22Rv1 (cell line): Measurements from ENCODE around the gene DHX38.

Source experiments
- ZFX ChIP-seq: fragments of 450-650 bp; IDR thresholded peaks from 2 replicates; pipeline ENCODE4 v1.6.1; 2017; ENCODE audit warnings: antibody characterized with exemption, borderline replicate concordance
- TF ChIP-seq, protein P1 (sequence below): fragments of 450-650 bp; IDR thresholded peaks from 2 replicates; pipeline ENCODE4 v1.5.1; 2017; ENCODE audit warnings: mild to moderate bottlenecking

DNA sequence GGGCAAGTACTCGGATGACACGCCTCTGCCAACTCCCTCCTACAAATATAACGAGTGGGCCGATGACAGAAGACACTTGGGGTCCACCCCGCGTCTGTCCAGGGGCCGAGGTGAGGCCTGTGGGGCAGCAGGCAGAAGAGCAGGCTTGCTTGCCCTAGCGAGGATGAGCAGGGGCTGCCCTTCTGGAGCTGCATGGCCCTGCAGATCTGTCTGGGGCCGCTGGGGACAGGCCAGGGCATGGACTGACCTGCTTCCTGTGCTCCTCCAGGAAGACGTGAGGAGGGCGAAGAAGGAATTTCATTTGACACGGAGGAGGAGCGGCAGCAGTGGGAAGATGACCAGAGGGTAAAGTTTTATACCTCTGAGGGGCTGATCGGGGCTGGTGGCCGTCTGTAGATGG, 5.3 kb downstream of the DHX38 start:
- TF ChIP-seq, protein P1, sequence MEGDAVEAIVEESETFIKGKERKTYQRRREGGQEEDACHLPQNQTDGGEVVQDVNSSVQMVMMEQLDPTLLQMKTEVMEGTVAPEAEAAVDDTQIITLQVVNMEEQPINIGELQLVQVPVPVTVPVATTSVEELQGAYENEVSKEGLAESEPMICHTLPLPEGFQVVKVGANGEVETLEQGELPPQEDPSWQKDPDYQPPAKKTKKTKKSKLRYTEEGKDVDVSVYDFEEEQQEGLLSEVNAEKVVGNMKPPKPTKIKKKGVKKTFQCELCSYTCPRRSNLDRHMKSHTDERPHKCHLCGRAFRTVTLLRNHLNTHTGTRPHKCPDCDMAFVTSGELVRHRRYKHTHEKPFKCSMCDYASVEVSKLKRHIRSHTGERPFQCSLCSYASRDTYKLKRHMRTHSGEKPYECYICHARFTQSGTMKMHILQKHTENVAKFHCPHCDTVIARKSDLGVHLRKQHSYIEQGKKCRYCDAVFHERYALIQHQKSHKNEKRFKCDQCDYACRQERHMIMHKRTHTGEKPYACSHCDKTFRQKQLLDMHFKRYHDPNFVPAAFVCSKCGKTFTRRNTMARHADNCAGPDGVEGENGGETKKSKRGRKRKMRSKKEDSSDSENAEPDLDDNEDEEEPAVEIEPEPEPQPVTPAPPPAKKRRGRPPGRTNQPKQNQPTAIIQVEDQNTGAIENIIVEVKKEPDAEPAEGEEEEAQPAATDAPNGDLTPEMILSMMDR, result no peak
- no peak for TF ChIP-seq ZFX
